NCI-H526 treated with DMSO at 0.1 percent for 48 hours (cell line): Measurements from ENCODE around the gene SKIC2.

Experiments
- DNase-seq: peaks from one replicate; lab custom pipeline; 2025; lab: John Stamatoyannopoulos, UW

Gene SKIC2

GRCh38 chr6:31945507-31946369 lies 13.2 kb upstream of the SKIC2 start, which contains the start of gene CFB:
Gene CFB (plus strand): TSS chr6:31946095. CDS start chr6:31946222, 127 bp downstream.
- DNase-seq, result no peak

GRCh38 chr6:31946370-31946885 lies 12.5 kb upstream of the SKIC2 start:
- DNase-seq, result no peak

GRCh38 chr6:31947070-31947675 lies 11.8 kb upstream of the SKIC2 start:
- DNase-seq, result no peak

GRCh38 chr6:31947864-31948263 lies 11.1 kb upstream of the SKIC2 start:
- no peak for DNase-seq

DNA sequence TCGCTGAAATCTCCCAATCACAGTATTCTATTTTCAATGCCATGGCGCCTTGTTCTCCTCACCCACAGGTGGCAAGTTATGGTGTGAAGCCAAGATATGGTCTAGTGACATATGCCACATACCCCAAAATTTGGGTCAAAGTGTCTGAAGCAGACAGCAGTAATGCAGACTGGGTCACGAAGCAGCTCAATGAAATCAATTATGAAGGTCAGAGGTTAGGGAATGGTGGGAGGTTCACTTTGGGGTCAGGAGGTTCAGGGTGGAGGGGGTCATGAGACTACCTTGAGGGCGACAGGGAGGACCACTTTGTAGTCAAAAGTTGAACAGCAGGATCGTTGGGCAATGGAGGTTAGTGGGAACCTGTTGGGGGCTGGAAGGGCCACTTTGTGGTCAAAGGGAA lies 10.7 kb upstream of the SKIC2 start:
- DNase-seq, result no peak

DNA sequence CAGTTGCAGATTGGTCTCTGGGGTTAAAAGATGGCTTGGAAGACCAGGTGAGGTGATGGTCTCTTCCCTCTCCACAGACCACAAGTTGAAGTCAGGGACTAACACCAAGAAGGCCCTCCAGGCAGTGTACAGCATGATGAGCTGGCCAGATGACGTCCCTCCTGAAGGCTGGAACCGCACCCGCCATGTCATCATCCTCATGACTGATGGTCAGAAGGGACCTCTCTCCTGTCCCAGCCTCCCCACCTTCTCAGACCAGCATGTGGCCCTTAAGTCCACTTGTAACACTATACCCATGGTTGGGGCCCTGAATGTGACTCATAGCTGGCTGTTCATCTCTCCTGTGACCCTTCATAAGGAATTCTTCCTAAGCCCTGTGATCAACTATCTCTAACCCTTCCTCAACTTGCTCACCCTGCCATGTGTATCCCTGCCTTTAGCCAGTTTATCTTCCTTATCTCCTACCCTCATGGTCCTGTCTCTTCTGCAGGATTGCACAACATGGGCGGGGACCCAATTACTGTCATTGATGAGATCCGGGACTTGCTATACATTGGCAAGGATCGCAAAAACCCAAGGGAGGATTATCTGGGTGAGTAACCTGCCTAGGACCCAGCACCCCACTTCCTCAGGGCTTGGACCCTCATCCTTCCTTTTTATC lies 10.1 kb upstream of the SKIC2 start:
- DNase-seq, result no peak

DNA sequence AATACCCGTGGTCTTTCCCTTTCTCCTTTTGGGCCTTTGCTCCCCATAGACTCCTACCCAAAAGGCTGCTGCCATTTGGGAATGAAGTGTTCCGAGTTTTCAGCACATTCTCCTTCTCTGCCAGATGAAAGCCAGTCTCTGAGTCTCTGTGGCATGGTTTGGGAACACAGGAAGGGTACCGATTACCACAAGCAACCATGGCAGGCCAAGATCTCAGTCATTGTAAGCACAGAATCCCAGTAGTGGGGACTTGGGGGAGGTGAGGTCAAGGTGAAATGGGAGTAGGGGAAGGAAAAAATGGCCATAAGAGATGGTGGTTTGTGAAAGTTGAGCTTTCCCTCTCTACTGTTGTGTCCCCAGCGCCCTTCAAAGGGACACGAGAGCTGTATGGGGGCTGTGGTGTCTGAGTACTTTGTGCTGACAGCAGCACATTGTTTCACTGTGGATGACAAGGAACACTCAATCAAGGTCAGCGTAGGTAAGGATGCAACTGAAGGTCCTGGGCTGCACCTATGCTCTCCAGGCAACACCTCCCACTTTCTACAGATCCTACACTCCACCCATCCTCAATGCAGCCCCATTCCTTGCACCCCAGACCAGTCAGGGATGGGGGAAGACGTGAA lies 8.9 kb upstream of the SKIC2 start:
- DNase-seq, result no peak

DNA sequence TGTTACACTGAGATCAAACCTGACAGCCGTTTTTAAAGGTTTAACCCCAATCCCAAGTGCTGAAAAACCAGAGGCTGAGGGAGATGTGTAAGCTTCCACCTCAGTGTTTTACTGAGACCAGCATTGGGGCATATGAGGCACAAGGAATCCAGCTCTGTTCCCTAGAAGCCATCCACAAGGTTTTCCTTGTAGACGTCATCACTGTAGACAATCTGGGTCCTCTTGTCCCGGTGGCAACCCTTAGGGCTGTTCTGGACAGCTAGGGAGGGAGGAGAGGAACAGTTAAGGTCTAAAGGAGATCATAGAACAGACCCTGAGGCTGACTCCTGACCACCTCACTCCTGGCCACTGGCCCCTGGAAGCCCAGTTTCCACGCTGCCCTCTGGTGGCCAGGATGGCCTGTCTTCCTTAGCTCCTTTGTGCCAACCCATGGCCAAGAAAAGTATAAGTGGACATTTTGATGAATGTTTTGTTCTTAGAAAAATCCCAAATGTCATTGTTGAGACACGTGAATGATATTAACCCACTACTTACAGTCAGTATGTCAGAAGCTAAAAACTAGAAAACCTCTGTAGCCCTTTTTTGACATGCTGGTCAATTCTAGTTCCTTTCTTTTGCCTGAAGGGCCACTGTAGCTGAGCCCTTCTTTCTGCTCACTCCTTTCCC lies 6.7 kb upstream of the SKIC2 start:
- DNase-seq, result no peak

DNA sequence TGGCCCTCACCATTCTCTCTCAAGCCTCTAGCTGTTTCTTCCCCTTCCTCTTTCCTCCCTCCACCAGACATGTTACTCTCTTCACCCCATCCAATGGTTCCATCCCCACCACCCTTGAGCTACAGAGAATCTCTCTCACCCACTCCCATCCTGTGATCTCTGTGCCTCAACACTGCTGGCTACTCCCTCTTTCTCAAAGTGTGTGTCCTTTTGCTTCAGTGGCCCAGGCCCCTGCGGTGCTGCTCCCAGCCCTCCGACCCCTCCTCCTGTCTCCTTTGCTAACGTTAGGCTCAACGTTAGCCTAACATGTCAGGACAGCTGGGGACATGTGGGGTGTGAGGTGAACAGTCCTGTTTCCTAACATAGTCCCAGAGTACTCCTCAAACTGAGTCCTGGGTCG lies 6.1 kb upstream of the SKIC2 start:
- no peak for DNase-seq

GRCh38 chr6:31954511-31954910 lies 4.5 kb upstream of the SKIC2 start:
- DNase-seq, result no peak

GRCh38 chr6:31956796-31957195 lies 2.2 kb upstream of the SKIC2 start:
- DNase-seq, result no peak

- DNase-seq, result no peak
Observed at GRCh38 chr6:31958412-31958740, 599 bp upstream of the SKIC2 start.

DNA sequence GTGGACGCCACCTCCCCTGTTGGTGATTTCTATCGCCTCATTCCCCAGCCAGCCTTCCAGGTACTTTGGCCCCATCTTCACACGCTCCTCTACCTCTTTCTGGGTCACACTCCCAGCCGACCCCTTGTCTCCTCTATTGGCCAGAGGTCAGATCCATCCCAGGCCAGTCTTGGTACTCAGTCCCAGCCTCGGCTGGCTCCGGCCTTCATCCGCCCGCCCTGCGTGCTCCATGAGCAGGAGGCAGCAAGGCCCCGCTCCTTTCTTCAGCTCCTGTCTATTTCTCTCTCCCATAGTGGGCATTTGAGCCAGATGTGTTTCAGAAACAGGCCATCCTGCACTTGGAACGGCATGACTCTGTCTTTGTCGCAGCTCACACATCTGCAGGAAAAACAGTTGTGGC lies 2.6 kb downstream of the SKIC2 start:
- no peak for DNase-seq

DNA sequence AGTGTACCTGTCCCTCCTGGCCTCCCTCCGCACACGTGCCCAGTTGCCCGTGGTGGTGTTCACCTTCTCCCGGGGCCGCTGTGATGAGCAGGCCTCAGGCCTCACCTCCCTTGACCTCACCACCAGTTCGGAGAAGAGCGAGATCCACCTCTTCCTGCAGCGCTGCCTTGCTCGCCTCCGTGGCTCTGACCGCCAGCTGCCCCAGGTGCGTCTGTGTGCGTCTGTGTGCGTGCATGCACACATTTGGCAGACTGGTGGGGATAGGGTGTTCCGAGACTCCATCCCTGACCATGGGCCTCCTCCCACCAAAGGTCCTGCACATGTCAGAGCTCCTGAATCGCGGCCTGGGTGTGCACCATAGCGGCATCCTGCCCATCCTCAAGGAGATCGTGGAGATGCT lies 4.9 kb downstream of the SKIC2 start:
- DNase-seq, result no peak

DNA sequence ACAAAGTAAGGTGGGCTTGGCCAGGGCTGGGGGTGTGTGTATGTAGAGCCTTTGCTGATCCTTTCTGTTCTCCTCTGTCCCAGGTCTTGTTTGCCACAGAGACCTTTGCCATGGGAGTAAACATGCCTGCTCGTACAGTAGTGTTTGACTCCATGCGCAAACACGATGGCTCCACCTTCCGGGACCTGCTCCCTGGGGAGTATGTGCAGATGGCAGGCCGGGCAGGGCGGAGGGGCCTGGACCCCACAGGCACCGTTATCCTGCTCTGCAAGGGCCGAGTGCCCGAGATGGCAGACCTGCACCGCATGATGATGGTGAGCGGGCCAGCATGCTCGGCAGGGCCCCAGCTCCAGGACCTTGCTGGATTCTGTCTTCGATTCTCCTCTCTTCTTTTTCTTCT lies 6.7 kb downstream of the SKIC2 start:
- no peak for DNase-seq

DNA sequence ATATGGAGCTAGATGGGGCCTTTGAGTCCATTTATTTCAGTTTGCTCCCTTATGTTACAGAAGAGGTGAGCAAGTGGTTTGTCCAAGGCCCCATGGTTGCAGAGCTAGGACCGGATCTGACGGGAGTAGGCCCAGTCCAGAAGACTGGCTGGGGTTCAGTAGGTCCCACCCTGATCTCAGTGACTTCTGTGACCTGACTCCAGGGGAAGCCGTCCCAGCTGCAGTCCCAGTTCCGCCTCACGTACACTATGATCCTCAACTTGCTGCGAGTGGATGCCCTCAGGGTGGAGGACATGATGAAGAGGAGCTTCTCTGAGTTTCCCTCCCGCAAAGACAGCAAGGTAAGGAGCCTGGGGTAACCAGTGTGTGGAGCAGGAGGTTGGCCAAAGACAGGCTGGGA lies 7.5 kb downstream of the SKIC2 start:
- DNase-seq, result no peak

DNA sequence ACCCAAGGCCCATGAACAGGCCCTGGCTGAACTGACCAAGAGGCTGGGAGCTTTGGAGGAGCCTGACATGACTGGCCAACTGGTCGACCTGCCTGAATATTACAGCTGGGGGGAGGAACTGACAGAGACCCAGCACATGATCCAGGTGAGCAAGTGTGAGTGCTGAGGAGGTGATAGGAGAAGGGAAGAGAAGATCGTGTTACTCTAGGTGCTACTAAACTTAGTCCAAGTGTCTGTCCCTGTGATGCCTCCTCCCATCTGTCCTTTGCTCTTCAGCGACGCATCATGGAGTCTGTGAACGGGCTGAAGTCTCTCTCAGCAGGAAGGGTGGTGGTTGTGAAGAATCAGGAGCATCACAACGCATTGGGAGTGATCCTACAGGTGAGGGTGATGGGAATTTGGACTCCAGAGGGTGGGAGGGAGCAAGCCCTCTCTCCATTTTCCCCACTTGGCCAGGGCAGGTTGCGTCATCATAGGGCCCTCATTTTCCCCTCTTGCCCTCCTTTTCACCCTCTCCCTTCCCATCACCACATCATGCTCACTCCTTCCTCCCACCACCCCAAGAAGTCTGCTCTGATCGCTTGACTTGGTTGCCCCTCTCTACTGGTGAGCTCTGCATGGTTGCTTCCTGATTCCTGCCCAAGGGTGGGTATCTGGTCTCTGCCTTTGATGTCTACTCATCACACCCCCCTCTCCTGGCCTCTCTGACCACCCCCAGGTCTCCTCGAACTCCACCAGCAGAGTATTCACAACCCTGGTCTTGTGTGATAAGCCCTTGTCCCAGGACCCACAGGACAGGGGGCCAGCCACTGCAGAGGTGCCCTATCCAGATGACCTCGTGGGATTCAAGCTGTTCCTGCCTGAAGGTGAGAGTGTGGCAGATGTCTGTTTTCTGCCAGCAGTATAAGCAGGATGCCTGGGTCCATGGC lies 8.3 kb downstream of the SKIC2 start:
- DNase-seq, result no peak

DNA sequence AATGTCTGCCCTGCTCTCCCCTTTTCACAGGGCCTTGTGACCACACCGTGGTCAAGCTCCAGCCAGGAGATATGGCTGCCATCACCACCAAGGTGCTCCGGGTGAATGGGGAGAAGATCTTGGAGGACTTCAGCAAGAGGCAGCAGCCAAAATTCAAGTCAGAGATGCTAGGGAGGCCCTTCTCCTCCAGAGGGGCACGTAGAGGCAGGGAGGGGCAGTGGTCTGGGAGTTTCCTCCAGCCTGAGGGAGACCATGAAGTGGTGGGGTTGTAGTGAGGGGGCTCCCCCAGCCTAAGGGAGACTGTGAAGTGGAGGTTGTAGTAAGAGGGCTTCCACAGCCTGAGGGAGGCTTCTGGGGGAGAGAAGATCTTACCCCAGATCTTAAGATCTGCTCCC lies 8.9 kb downstream of the SKIC2 start:
- no peak for DNase-seq

DNA sequence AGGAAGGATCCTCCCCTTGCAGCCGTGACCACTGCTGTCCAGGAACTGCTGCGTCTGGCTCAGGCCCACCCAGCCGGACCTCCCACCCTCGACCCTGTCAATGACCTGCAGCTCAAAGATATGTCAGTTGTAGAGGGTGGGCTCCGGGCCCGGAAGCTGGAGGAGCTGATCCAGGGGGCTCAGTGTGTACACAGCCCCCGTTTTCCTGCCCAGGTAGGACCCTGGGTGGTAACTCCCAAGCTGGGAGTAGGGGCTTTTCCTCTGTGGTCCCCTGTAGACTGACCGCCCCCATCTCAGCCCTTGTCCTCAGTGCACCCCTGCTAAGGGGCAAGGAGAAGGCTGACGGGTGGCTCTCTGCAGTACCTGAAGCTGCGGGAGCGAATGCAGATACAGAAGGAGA lies 9.4 kb downstream of the SKIC2 start:
- no peak for DNase-seq

DNA sequence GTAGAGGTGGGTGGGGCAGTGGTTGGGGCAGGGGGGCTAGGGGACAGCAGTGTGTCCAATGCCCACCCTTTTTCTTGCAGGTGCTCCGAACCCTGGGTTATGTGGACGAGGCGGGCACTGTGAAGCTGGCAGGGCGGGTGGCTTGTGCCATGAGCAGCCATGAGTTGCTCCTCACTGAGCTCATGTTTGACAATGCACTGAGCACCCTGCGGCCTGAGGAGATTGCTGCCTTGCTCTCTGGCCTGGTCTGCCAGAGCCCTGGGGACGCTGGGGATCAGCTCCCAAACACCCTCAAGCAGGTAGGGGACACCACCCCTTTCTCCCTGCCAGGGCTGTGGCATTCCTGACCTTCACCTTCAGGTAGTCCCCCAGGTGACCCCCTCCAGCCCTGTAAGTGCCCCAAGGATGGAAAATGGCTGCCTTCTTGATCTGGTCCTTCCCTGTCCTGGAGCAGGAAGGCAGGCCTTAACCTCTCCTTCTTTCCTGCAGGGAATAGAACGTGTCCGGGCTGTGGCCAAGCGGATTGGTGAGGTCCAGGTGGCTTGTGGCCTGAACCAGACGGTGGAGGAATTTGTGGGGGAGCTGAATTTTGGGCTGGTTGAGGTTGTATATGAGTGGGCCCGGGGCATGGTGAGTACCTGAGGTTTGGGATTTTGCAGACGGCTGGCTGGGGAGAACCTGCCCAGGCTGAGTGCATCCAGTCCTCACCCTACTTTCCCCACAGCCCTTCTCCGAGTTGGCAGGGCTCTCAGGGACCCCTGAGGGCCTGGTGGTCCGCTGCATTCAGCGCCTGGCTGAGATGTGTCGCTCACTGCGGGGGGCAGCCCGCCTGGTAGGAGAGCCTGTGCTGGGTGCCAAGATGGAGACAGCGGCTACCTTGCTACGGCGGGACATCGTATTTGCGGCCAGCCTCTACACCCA lies 10.1 kb downstream of the SKIC2 start:
- no peak for DNase-seq
